Panc1 (cell line): ENCODE measurements around the gene TCEAL1.

Experiments used
- POLR2AphosphoS5 ChIP-seq: IDR thresholded peaks from 2 replicates; pipeline ENCODE4 v1.6.1; 2012; ENCODE audit warnings: mild to moderate bottlenecking, low read depth, low read length, moderate library complexity
- SIN3A ChIP-seq: IDR thresholded peaks from 2 replicates; pipeline ENCODE4 v1.6.1; 2012; ENCODE audit warnings: low read depth, mild to moderate bottlenecking, low read length, moderate library complexity, borderline replicate concordance; ENCODE audit not compliant: insufficient read depth
- TF ChIP-seq, protein P1 (sequence below): fragments of 450-650 bp; IDR thresholded peaks from 2 replicates; pipeline ENCODE4 v1.5.1; 2017; ENCODE audit warnings: mild to moderate bottlenecking

DNA sequence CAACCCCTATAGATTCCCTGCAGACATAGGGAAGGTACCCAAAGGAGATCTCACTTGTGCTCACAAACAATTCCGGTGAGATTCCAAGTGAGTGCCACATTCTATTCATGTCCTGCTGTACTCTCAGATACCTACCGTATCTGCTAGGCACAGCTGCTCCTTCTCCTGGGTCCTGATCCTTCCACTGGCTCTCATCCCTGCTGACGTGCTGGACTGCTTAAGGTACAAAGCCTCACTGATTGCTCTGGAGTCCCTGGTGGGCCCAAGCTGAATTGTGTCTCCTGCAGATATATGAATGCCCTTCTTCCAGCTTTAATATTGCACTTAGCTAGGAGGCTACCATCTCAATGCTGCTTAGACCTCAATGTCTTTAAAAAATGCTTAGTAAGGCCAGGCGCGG lies 2.4 kb downstream of the TCEAL1 start:
- TF ChIP-seq, protein P1, sequence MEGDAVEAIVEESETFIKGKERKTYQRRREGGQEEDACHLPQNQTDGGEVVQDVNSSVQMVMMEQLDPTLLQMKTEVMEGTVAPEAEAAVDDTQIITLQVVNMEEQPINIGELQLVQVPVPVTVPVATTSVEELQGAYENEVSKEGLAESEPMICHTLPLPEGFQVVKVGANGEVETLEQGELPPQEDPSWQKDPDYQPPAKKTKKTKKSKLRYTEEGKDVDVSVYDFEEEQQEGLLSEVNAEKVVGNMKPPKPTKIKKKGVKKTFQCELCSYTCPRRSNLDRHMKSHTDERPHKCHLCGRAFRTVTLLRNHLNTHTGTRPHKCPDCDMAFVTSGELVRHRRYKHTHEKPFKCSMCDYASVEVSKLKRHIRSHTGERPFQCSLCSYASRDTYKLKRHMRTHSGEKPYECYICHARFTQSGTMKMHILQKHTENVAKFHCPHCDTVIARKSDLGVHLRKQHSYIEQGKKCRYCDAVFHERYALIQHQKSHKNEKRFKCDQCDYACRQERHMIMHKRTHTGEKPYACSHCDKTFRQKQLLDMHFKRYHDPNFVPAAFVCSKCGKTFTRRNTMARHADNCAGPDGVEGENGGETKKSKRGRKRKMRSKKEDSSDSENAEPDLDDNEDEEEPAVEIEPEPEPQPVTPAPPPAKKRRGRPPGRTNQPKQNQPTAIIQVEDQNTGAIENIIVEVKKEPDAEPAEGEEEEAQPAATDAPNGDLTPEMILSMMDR, result no peak
- no peak for TF ChIP-seq POLR2AphosphoS5
- TF ChIP-seq SIN3A, result no peak
